SK-N-SH treated with all-trans-retinoic acid at 6 μM for 48 hours (cell line): Measurements from ENCODE around the gene ARF3.

Experiments
- ATAC-seq: fragments of 200-7000 bp; cut with Tn5 transposase; 3 replicates; pipeline ENCODE4 v1.9.1; 2020; ENCODE audit warnings: mild to moderate bottlenecking, moderate library complexity
- ARNTL ChIP-seq: fragments of 450-650 bp; formaldehyde crosslinking; IDR thresholded peaks from 2 replicates; pipeline ENCODE4 v1.5.0; 2020; ENCODE audit warnings: low read depth, mild to moderate bottlenecking, moderate library complexity, borderline replicate concordance
- BACH2 ChIP-seq: fragments of 250-450 bp; sonication (Bioruptor Pico); IDR thresholded peaks from 2 replicates; pipeline ENCODE4 v1.9.0; 2021; ENCODE audit warnings: mild to moderate bottlenecking, borderline replicate concordance
- CREB5 ChIP-seq: fragments of 250-450 bp; sonication (Bioruptor Pico); IDR thresholded peaks from 2 replicates; pipeline ENCODE4 v1.5.1; 2020; ENCODE audit warnings: low read depth, mild to moderate bottlenecking, moderate library complexity
- CSDC2 ChIP-seq: fragments of 250-450 bp; sonication (Bioruptor Pico); IDR thresholded peaks from 2 replicates; pipeline ENCODE4 v1.5.0; 2020; ENCODE audit warnings: mild to moderate bottlenecking, moderate library complexity
- CSRNP3 ChIP-seq: fragments of 250-450 bp; sonication (Bioruptor Pico); IDR thresholded peaks from 2 replicates; pipeline ENCODE4 v1.5.1; 2021; ENCODE audit warnings: mild to moderate bottlenecking, moderate library complexity
- ESRRG ChIP-seq: fragments of 250-450 bp; sonication (Bioruptor Pico); IDR thresholded peaks from 2 replicates; pipeline ENCODE4 v1.6.1; 2021; ENCODE audit warnings: mild to moderate bottlenecking
- ISL1 ChIP-seq: fragments of 250-450 bp; sonication (Bioruptor Pico); IDR thresholded peaks from 2 replicates; pipeline ENCODE4 v2.1.2; 2022; ENCODE audit warnings: mild to moderate bottlenecking, moderate library complexity
- POU6F1 ChIP-seq: fragments of 250-450 bp; sonication (Bioruptor Pico); IDR thresholded peaks from 2 replicates; pipeline ENCODE4 v1.8.0; 2021; ENCODE audit warnings: low read depth, mild to moderate bottlenecking, moderate library complexity, borderline replicate concordance
- PPARA ChIP-seq: fragments of 250-450 bp; sonication (Bioruptor Pico); IDR thresholded peaks from 2 replicates; pipeline ENCODE4 v1.5.0; 2020; ENCODE audit warnings: mild to moderate bottlenecking, borderline replicate concordance
- RARB ChIP-seq: fragments of 250-450 bp; sonication (Bioruptor Pico); IDR thresholded peaks from 2 replicates; pipeline ENCODE4 v1.8.0; 2021; ENCODE audit warnings: mild to moderate bottlenecking, moderate library complexity
- SNAI2 ChIP-seq: fragments of 250-450 bp; sonication (Bioruptor Pico); IDR thresholded peaks from 2 replicates; pipeline ENCODE4 v1.5.0; 2020; ENCODE audit warnings: mild to moderate bottlenecking, moderate library complexity
- TCF4 ChIP-seq: fragments of 250-450 bp; sonication (Bioruptor Pico); IDR thresholded peaks from 2 replicates; pipeline ENCODE4 v1.8.0; 2021; ENCODE audit warnings: mild to moderate bottlenecking, moderate library complexity, borderline replicate concordance
- TOX ChIP-seq: fragments of 250-450 bp; sonication (Bioruptor Pico); IDR thresholded peaks from 2 replicates; pipeline ENCODE4 v1.8.0; 2021; ENCODE audit warnings: mild to moderate bottlenecking, moderate library complexity, borderline replicate concordance
- TSHZ2 ChIP-seq: fragments of 250-450 bp; sonication (Bioruptor Pico); IDR thresholded peaks from 2 replicates; pipeline ENCODE4 v1.5.0; 2020; ENCODE audit warnings: mild to moderate bottlenecking, moderate library complexity
- ZFP3 ChIP-seq: fragments of 250-450 bp; sonication (Bioruptor Pico); IDR thresholded peaks from 2 replicates; pipeline ENCODE4 v1.5.0; 2020; ENCODE audit warnings: mild to moderate bottlenecking, moderate library complexity
- ZFP30 ChIP-seq: fragments of 450-650 bp; formaldehyde crosslinking; IDR thresholded peaks from 2 replicates; pipeline ENCODE4 v1.5.0; 2022; ENCODE audit warnings: mild to moderate bottlenecking, moderate library complexity
- ZNF565 ChIP-seq: fragments of 450-650 bp; formaldehyde crosslinking; conservative IDR thresholded peaks from 2 replicates; pipeline ENCODE4 v1.5.0; 2020; ENCODE audit warnings: low read depth, mild to moderate bottlenecking, moderate library complexity
- ZNF70 ChIP-seq: fragments of 450-650 bp; formaldehyde crosslinking; IDR thresholded peaks from 2 replicates; pipeline ENCODE4 v1.5.0; 2020; ENCODE audit warnings: mild to moderate bottlenecking, moderate library complexity

ARF3 gene

DNA sequence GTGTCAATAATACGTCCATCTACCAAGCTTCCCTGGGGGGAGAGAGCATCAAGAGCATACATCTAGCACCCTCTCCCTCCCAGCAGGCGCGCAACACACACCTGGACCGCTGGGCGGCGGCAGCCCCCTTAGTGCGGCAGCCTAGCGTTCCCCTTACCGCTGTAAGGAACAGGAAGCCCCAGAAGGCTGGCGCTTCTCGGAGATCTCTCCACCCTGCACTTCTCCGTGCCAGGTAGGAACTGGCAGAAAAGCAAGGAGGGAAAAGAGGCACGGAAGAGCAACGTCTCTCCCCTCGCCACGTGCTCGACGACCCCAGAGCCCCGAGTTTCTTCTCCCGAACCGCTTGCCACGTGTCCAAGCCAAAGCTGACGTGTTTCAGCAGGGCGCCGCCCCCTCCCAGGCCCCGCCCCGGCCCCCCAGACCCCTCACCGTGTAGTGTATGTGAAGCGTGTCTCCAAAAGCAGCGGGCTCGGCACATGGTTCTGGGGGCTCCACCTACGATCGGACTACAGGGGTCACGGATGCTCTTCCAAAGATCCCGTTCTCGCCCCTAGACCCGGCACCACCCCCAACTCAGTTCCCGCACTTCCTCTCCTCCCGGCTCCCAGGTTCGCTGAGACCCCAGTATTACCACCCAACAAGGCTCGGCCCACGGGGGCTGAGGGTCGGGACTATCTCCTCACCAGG lies 32.5 kb downstream of the ARF3 start:
- no peak for TF ChIP-seq ESRRG
- no peak for TF ChIP-seq CSRNP3
- TF ChIP-seq ARNTL (CRISPR knock-in tag), result no peak
- TF ChIP-seq TCF4 (CRISPR knock-in tag), result no peak
- no peak for TF ChIP-seq ZNF70 (CRISPR knock-in tag)
- no peak for TF ChIP-seq RARB (CRISPR knock-in tag)
- no peak for TF ChIP-seq TSHZ2 (CRISPR knock-in tag)
- no peak for TF ChIP-seq PPARA (CRISPR knock-in tag)
- TF ChIP-seq TOX (CRISPR knock-in tag), result no peak
- TF ChIP-seq, all 23 proteins: peak for 0
- ATAC-seq, result peak; percentile 73

DNA sequence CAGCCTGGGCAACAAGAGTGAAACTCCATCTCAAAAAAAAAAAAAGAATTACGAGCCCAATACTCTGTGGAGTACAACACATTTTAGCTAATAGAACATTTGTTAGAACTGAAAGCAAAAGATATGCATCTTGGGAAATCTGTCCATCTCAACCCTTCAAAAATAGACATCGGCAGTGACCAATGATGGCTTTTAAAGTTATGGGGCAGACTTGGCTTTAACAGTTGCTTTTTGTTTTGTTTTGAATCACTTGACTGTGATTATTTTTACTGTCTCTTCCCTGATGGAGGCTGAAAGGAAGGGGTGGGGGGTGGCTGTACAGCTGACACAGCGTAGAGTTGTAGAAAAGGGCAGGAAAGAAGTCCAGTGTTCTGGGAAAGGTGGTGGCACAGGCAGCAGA lies 34.2 kb downstream of the ARF3 start:
- TF ChIP-seq ZFP3 (CRISPR knock-in tag) (no peak), POU6F1 (CRISPR knock-in tag) (no peak), BACH2 (CRISPR knock-in tag) (no peak), ESRRG (no peak), ZFP30 (CRISPR knock-in tag) (no peak)
- no peak for ATAC-seq

- ATAC-seq, result no peak
- TF ChIP-seq ARNTL (CRISPR knock-in tag), result no peak
- no peak for TF ChIP-seq ZFP3 (CRISPR knock-in tag)
- no peak for TF ChIP-seq POU6F1 (CRISPR knock-in tag)
Measured at GRCh38 chr12:48917857-48918537, 39.3 kb downstream of the ARF3 start.

- no peak for ATAC-seq
- TF ChIP-seq TSHZ2 (CRISPR knock-in tag) (no peak), CREB5 (no peak), TOX (CRISPR knock-in tag) (no peak), CSDC2 (CRISPR knock-in tag) (no peak), POU6F1 (CRISPR knock-in tag) (no peak), ISL1 (CRISPR knock-in tag) (no peak), PPARA (CRISPR knock-in tag) (no peak), ZNF565 (CRISPR knock-in tag) (no peak), SNAI2 (no peak), ESRRG (no peak)
Measured at GRCh38 chr12:48910196-48910595, 47.1 kb downstream of the ARF3 start.
